ENCODE data around the gene L3MBTL3.

The L3MBTL3 gene

DNA sequence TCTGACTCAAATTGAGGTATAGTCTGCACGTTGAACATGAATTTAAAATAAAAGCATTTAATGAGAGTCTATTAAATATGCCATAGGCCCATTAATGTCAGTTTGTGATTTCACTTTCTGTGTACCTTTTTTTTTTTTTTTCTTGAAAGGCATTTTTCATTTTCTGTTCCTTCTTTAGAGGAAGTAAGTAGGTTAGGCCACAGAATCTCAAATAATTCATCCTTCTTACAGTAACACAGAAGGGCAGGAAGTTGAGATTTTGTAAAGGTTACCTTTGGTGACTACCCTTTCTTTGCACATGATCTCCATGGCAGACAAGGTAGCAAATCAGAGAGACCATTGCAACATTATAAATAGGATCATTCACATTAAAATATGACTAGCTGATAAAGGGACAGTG lies 9.6 kb downstream of the L3MBTL3 start:
- H3K27ac ChIP-seq, result no peak overlapping the region
- TF ChIP-seq, protein P1, sequence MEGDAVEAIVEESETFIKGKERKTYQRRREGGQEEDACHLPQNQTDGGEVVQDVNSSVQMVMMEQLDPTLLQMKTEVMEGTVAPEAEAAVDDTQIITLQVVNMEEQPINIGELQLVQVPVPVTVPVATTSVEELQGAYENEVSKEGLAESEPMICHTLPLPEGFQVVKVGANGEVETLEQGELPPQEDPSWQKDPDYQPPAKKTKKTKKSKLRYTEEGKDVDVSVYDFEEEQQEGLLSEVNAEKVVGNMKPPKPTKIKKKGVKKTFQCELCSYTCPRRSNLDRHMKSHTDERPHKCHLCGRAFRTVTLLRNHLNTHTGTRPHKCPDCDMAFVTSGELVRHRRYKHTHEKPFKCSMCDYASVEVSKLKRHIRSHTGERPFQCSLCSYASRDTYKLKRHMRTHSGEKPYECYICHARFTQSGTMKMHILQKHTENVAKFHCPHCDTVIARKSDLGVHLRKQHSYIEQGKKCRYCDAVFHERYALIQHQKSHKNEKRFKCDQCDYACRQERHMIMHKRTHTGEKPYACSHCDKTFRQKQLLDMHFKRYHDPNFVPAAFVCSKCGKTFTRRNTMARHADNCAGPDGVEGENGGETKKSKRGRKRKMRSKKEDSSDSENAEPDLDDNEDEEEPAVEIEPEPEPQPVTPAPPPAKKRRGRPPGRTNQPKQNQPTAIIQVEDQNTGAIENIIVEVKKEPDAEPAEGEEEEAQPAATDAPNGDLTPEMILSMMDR (conservative IDR thresholded peaks at IDR 0.05), result no peak

DNA sequence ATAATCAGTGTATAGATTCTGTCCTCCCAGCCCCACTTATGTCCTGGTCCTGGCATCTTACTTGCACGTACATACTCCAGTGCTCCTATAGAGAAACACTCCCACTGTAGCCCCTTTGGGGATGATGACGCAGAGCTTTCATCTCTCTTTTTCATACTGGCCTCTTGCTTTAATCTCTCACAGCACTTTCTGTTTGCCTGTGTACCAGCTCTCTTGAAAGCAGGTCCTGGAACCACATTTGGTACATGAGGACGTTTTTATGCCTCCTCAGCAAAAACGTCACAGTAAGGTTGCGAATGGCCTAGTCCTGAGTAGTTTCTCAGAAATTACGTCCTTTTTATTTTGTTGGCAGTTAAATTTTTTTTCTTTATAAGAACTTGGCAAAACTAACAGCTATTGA lies 10.8 kb downstream of the L3MBTL3 start:
- TF ChIP-seq, protein P1 (conservative IDR thresholded peaks at IDR 0.05), result no peak
- no peak overlapping the region for H3K27ac ChIP-seq

DNA sequence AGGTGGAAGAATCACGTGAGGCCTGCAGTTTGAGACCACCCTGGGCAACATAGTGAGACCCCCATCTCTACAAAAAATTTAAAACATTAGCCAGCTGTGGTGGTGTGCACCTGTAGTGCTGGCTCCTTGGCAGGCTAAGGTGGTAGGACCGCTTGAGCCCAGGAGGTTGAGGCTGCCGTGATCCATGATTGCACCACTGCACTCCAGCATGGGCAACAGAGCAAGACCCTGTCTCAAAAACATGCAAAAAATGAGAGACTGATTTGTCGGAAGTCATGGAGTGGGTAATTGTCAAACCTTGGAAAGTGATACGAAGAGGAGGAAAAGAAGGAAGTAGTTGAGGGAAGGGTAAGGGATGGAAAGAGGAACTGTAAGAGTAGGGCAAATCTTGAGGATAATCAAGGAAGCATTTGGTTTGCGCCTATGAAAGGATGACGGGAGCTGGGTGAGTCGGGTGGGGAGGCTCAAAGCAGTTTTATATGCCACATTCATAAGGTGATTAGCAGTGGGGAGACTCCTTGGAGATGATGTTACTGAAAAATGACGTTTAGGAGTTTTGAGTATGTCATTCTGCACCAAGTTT lies 14.5 kb downstream of the L3MBTL3 start:
- no peak overlapping the region for H3K27ac ChIP-seq
- TF ChIP-seq, protein P1 (conservative IDR thresholded peaks at IDR 0.05), result no peak

DNA sequence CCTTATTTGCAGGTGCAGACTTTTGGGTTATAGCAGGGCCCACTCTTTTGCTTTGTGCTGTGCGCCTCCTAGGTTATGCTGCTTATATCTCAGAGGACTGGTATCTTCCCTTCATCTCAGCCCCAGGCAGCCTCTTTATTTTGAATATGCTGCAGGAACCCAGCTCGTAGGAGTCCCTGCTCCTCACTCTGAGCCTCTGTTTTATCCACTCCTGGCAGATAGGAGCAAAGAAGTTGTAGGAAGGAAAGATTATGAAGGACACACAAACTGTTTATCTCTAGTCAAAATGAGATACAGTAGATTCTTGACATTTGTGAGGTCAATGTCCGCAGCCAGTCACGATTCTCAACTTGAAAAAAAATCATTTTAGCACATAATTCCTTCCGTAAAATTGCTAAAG lies 15.6 kb downstream of the L3MBTL3 start:
- no peak overlapping the region for H3K27ac ChIP-seq
- TF ChIP-seq, protein P1 (conservative IDR thresholded peaks at IDR 0.05), result no peak

DNA sequence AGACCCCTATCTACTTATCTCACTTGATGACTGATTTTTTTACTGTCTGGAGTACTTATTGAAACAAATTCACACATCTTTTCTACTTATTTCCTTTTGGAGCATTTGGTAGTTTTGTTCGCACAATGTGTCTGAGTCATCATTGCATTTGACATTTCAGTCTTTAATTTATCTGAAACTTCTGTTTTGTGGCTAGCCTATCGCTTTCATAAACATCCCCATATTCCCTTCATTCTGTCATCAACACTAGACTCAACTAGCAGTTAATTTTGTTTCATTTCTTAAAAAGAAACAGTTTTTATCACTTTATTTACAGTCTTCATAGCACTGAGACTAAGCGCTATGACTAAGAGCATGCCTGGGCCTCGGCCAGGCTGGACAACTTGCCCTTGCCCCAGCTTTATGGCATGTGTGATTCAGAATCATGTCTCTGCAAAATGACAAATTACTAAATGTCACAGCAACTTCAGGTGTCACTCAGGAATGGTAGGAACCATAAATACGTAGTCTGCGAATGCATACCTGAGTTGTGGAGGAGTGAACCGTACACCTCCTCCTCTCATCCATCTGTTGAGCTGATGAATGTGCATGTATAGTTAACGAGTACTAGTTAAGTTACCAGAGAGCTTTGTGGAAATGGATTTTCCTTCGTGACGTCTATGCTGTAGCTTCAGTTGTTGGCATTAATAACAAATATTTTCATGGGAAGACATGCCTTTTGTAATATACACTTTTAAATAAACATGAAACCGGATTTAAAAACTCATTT lies 16.2 kb downstream of the L3MBTL3 start:
- H3K27ac ChIP-seq, result no peak overlapping the region
- TF ChIP-seq, protein P1 (conservative IDR thresholded peaks at IDR 0.05), result no peak

DNA sequence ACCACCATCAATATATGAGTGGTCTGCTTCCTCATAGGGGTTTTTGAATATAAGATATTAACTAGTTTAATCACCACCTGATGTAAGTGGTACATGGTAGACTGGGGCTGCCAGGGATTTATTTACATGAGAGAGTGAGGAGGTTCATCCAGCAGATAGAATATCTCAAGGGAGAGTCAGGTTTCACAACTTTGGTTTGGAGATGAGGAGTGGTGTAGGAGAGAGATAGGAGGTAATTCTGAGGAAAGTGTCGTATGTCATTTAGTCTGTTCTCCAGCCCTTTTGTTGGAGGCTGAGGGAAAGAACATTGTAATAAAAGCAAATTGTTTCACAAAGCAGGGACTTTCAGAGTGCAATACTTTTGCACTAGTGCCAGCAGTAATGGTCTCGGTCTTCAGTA lies 16.8 kb downstream of the L3MBTL3 start:
- H3K27ac ChIP-seq, result no peak overlapping the region
- TF ChIP-seq, protein P1 (conservative IDR thresholded peaks at IDR 0.05), result no peak

DNA sequence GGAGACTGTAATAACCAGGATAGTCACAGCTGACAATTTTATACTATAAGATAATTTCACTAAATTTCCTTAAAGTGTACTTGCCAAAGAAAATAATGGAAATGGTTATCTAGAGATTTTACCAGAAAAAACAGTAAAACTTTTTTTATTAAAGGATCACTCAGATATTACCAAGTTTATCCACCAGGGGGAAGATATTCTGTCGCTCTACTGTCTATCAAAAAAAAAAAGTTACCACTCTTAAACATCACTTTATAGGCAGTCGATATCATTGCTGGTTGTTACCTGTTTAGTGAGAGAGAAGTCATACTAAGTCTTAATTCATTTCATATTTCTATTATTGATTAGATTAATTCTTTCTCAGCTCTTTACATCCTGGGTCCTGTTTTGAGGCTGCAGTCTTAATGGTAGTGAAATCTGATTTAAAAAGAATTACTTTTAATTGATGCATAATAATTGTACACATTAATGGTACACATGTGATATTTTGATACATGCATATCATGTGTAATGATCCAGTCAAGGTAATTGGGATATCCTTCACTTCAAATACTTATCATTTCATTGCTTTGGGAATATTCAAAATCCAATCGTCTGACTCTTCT lies 18.9 kb downstream of the L3MBTL3 start:
- TF ChIP-seq, protein P1 (conservative IDR thresholded peaks at IDR 0.05), result peak; percentile 75
- H3K27ac ChIP-seq, result no peak overlapping the region
